ENCODE data around the gene TMEM181. TPM values are rescaled to one million over a fixed set of nuclear protein-coding genes. Genes with fewer than 3 reads are reported as not detected.

The TMEM181 gene
- total RNA-seq, 2 donors from 2014 or later = 21.2 to 21.8 TPM

DNA sequence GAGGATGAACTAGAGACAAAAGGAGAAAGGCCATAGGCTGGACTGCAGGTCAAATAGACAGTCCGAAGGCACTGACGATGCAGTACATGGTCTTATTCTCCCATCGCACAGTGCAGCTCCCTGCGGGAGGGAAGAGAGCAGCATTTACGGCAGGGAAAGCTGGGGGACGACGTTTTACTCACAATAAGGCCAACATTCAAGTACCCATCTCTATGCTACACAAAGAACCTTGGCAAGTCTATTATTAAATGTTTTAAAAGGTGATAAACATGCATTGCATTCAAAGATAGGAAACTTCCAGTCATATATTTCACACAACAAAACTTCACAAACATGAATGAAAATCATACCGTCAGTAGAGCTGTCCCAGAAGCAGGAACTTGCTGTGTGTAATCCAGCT is 76.9 kb downstream of the TMEM181 start:
- WGBS, 2 experiments (ENCODE audit: insufficient coverage in 1 of 2, insufficient read length in 1 of 2) = 89 to 100% methylated on average over 3 to 8 of the region's 8 CpGs
- Histone ChIP-seq H3K4me1 (ENCODE audit: control insufficient read depth, insufficient read depth, low read length) (peaks cover 4% of the 10 kb centered on the region), H3K4me3 (ENCODE audit: low read length) (no peak overlapping the region), H3K9me3 (ENCODE audit: control insufficient read depth, low read length) (no peaks in the 10 kb centered on the region), H3K27ac (ENCODE audit: low read depth, low read length) (no peak overlapping the region), H3K9ac (ENCODE audit: extremely low read depth, low read length, poor library complexity, severe bottlenecking) (no peak overlapping the region), H3K36me3 (ENCODE audit: control insufficient read depth, insufficient read depth, low read length) (peaks cover 62% of the 10 kb centered on the region), H3K27me3 (ENCODE audit: control insufficient read depth, insufficient read depth, low read length, poor library complexity, severe bottlenecking) (no peaks in the 10 kb centered on the region)
- TF ChIP-seq, protein P1, sequence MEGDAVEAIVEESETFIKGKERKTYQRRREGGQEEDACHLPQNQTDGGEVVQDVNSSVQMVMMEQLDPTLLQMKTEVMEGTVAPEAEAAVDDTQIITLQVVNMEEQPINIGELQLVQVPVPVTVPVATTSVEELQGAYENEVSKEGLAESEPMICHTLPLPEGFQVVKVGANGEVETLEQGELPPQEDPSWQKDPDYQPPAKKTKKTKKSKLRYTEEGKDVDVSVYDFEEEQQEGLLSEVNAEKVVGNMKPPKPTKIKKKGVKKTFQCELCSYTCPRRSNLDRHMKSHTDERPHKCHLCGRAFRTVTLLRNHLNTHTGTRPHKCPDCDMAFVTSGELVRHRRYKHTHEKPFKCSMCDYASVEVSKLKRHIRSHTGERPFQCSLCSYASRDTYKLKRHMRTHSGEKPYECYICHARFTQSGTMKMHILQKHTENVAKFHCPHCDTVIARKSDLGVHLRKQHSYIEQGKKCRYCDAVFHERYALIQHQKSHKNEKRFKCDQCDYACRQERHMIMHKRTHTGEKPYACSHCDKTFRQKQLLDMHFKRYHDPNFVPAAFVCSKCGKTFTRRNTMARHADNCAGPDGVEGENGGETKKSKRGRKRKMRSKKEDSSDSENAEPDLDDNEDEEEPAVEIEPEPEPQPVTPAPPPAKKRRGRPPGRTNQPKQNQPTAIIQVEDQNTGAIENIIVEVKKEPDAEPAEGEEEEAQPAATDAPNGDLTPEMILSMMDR (conservative IDR thresholded peaks at IDR 0.05) = no peak
- H3K4me3 Mint-ChIP-seq = no peak overlapping the region
- H3K27me3 Mint-ChIP-seq (ENCODE audit: insufficient read depth) = no peaks in the 10 kb centered on the region
- H3K4me1 Mint-ChIP-seq = peaks cover 29% of the 10 kb centered on the region
- peaks cover 45% of the 10 kb centered on the region for H3K36me3 Mint-ChIP-seq (ENCODE audit: low read depth)
- H3K27ac Mint-ChIP-seq = no peak overlapping the region
- H3K9me3 Mint-ChIP-seq = no peaks in the 10 kb centered on the region
- DNase-seq = no peak

DNA sequence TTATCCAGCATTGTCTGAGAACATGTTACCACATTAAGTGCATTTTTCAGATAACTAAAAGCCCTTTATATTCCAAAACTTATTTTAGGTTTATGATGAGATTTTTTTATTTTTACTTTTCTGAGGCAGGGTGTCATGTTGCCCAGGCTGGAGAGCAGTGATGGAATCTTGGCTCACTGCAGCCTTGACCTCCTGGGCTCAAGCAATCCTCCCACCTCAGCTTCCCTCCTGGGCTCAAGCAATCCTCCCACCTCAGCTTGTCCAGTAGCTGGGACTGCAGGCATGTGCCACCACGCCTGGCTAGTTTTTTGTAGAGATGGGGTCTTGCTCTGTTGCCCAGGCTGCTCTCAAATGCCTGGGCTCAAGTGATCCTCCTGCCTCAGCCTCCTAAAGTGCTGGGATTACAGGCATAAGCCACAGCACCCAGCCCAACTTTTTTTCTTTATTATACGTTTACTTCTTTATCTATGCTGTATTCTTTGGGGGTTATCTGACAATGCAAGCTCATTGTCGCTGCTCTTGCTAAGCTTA is 78.5 kb downstream of the TMEM181 start:
- Histone ChIP-seq H3K27ac (ENCODE audit: low read depth, low read length) (no peak overlapping the region), H3K4me3 (ENCODE audit: low read length) (no peak overlapping the region), H3K9me3 (ENCODE audit: control insufficient read depth, low read length) (no peaks in the 10 kb centered on the region), H3K4me1 (ENCODE audit: control insufficient read depth, insufficient read depth, low read length) (peaks cover 8% of the 10 kb centered on the region), H3K9ac (ENCODE audit: extremely low read depth, low read length, poor library complexity, severe bottlenecking) (no peak overlapping the region), H3K36me3 (ENCODE audit: control insufficient read depth, insufficient read depth, low read length) (peaks cover 57% of the 10 kb centered on the region), H3K27me3 (ENCODE audit: control insufficient read depth, insufficient read depth, low read length, poor library complexity, severe bottlenecking) (no peaks in the 10 kb centered on the region)
- Mint-ChIP-seq H3K4me3 (no peak overlapping the region), H3K36me3 (ENCODE audit: low read depth) (peaks cover 36% of the 10 kb centered on the region), H3K4me1 (peaks cover 40% of the 10 kb centered on the region), H3K27me3 (ENCODE audit: insufficient read depth) (no peaks in the 10 kb centered on the region), H3K27ac (no peak overlapping the region), H3K9me3 (no peaks in the 10 kb centered on the region)
- TF ChIP-seq, protein P1 (conservative IDR thresholded peaks at IDR 0.05) = no peak
- no peak for DNase-seq
- 94 to 100% methylated on average over 1 to 3 of the region's 3 CpGs for WGBS, 2 experiments (ENCODE audit: insufficient coverage in 1 of 2, insufficient read length in 1 of 2)

DNA sequence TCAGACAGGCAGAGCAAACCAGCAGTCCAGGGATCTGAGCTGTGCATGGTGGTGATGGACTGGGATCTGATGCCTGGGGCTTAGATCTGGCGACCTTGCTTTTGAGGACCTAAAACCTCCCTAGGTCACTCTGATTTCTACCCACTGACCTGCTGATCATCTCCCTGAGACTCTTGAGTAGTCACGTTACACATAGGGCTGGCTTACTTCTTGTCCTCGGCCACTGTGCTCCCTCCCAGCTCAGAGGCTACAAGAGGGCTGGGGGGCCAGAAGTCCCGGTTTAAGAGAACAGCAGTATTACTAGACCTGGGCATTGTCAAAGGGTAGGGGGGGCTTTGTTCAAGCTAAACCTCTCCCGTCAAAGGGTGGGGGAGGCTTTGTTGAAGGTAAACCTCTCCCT is 79.2 kb downstream of the TMEM181 start:
- Histone ChIP-seq H3K36me3 (ENCODE audit: control insufficient read depth, insufficient read depth, low read length) (peaks cover 53% of the 10 kb centered on the region), H3K27me3 (ENCODE audit: control insufficient read depth, insufficient read depth, low read length, poor library complexity, severe bottlenecking) (no peaks in the 10 kb centered on the region), H3K4me1 (ENCODE audit: control insufficient read depth, insufficient read depth, low read length) (peaks cover 8% of the 10 kb centered on the region), H3K27ac (ENCODE audit: low read depth, low read length) (no peak overlapping the region), H3K4me3 (ENCODE audit: low read length) (no peak overlapping the region), H3K9ac (ENCODE audit: extremely low read depth, low read length, poor library complexity, severe bottlenecking) (no peak overlapping the region), H3K9me3 (ENCODE audit: control insufficient read depth, low read length) (no peaks in the 10 kb centered on the region)
- DNase-seq = no peak
- TF ChIP-seq, protein P1 (conservative IDR thresholded peaks at IDR 0.05) = no peak
- H3K27me3 Mint-ChIP-seq (ENCODE audit: insufficient read depth) = no peaks in the 10 kb centered on the region
- H3K27ac Mint-ChIP-seq = no peak overlapping the region
- peaks cover 40% of the 10 kb centered on the region for H3K4me1 Mint-ChIP-seq
- H3K36me3 Mint-ChIP-seq (ENCODE audit: low read depth) = peaks cover 35% of the 10 kb centered on the region
- 83 to 94% methylated on average over 2 to 5 of the region's 5 CpGs for WGBS, 2 experiments (ENCODE audit: insufficient coverage in 1 of 2, insufficient read length in 1 of 2)
- no peak overlapping the region for H3K4me3 Mint-ChIP-seq
- no peaks in the 10 kb centered on the region for H3K9me3 Mint-ChIP-seq

Measured in endodermal cell (in vitro differentiated cells).